ENCODE data around the gene PPP1R26. TPM values are rescaled to one million over a fixed set of nuclear protein-coding genes. Genes with fewer than 3 reads are reported as not detected.
"Not testable (repeated sequence)": the region's sequence is repeated elsewhere in the genome, so short reads cannot be mapped to it uniquely, and the experiment has no call there.

PPP1R26 gene, protein sequence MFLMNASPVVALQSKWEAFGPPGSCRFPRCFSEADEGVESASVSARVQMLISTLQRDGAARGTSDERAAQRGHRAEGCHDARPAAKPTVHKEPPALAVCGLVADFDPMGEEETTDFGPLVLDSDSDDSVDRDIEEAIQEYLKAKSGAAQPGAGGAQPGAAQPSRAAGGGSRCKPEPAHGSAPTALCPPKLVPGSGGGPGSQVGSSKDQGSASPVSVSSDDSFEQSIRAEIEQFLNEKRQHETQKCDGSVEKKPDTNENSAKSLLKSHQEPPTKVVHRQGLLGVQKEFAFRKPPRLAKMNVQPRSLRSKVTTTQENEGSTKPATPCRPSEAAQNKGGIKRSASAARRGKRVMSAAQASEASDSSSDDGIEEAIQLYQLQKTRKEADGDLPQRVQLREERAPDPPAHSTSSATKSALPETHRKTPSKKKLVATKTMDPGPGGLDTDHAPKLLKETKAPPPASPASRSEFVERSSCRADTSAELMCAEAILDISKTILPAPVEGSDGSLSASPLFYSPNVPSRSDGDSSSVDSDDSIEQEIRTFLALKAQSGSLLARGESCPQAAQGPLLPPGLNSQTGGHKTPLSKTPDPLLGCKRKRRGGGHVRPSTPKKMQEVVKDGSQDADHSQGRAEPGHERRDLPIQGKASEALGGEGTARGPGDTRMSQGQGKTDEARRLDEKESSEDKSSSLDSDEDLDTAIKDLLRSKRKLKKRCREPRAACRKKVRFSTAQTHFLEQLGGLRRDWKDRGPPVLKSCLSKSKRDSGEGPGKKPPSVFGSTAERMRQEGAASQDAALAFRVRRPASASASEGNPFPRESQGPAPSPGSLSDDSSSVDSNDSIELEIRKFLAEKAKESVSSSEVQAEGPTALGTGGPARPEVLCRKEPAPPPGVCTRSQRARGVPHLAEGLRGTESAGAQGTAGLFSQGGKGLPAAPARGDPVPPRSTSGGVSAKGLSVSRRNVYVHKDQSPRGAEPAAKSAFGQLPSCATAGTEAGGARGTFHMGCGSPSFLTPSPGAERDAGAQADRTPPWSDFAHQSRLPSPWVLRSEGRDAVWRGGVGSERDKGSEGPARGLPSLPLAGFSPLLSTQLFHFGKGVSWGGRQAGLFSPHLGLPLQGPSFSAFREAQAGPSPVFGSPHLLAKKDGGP (N-terminal part only)
- 12.5 and 15.6 TPM in 2 replicates for total RNA-seq
- polyA plus RNA-seq = 9.1 and 15.0 TPM in 2 replicates

- DNase-seq (ENCODE audit: low spot score) = peak; percentile 58
- Histone ChIP-seq H3K27me3 (no peaks in the 10 kb centered on the region), H4K20me1 (ENCODE audit: insufficient read depth, poor library complexity, severe bottlenecking) (peaks cover 6% of the 10 kb centered on the region), H3K4me1 (ENCODE audit: insufficient read depth) (peaks cover 7% of the 10 kb centered on the region), H3K9me2 (replicated peaks; ENCODE audit: insufficient read depth) (no peaks in the 10 kb centered on the region), H3K79me2 (peaks cover 39% of the 10 kb centered on the region), H3K36me3 (replicated peaks; ENCODE audit: insufficient read depth, low read depth) (no peaks in the 10 kb centered on the region), H3K9me3 (ENCODE audit: low read depth) (no peaks in the 10 kb centered on the region), H3K27ac (peak within 1 kb of the TSS; percentile 86), H2AFZ (peak within 1 kb of the TSS; percentile 89), H3K4me2 (peak within 1 kb of the TSS; percentile 94), H3K4me3 (peak within 1 kb of the TSS; percentile 72)
- TF ChIP-seq CTCF (IDR thresholded peaks at IDR 0.05; ENCODE audit: poor library complexity) = no peak
- no peak for TF ChIP-seq EZH2 (IDR thresholded peaks at IDR 0.05; ENCODE audit: borderline replicate concordance)
- no peak for TF ChIP-seq EZH2phosphoT487 (IDR thresholded peaks at IDR 0.05; ENCODE audit: low read depth, severe bottlenecking, unreplicated experiment)
- WGBS (ENCODE audit: low lambda C conversion rate, missing lambda C conversion rate) = no CpG with 5 or more reads among the region's 103 CpGs
Observed at GRCh38 chr9:135479469-135480052, at the start of gene PPP1R26. PPP1R26 (plus strand) TSS chr9:135479782; CDS start chr9:135484511, 4,729 bp downstream.

DNA sequence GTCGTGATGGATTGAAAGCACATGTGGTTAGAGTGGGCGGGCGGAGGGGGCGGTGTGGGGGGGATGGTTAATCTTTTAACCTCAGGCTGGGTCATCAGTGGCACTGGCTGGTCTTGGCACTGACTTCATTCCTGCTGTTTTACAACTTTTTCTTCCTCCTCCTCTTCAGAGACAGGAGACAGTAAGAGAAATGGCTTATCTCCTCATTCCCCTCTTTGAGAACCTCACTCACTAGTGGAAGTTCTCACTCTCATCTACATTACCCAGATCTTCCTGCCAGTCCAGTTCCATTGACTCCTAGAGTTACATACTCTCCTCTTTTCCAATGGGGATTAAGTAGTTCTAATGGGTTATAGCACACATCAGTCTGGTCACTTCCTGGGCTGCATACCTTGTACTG lies 42.3 kb upstream of the PPP1R26 start:
- Histone ChIP-seq H3K27me3 (no peaks in the 10 kb centered on the region), H3K4me2 (no peak overlapping the region), H3K27ac (no peak overlapping the region), H3K4me1 (ENCODE audit: insufficient read depth) (peaks cover 7% of the 10 kb centered on the region), H3K9me2 (replicated peaks; ENCODE audit: insufficient read depth) (no peaks in the 10 kb centered on the region), H3K36me3 (replicated peaks; ENCODE audit: insufficient read depth, low read depth) (no peaks in the 10 kb centered on the region), H4K20me1 (ENCODE audit: insufficient read depth, poor library complexity, severe bottlenecking) (no peaks in the 10 kb centered on the region), H3K9me3 (ENCODE audit: low read depth) (no peaks in the 10 kb centered on the region), H3K79me2 (no peaks in the 10 kb centered on the region), H3K4me3 (no peak overlapping the region), H2AFZ (no peak overlapping the region)
- 92% methylated on average over 4 of the region's 4 CpGs for WGBS (ENCODE audit: low lambda C conversion rate, missing lambda C conversion rate)
- DNase-seq (ENCODE audit: low spot score) = no peak
- no peak for TF ChIP-seq EZH2 (IDR thresholded peaks at IDR 0.05; ENCODE audit: borderline replicate concordance)
- no peak for TF ChIP-seq EZH2phosphoT487 (IDR thresholded peaks at IDR 0.05; ENCODE audit: low read depth, severe bottlenecking, unreplicated experiment)
- TF ChIP-seq CTCF (IDR thresholded peaks at IDR 0.05; ENCODE audit: poor library complexity) = no peak

- not testable (repeated sequence) for H3K79me2 ChIP-seq; H3K9me3 ChIP-seq (ENCODE audit: low read depth); DNase-seq (ENCODE audit: low spot score); H3K36me3 ChIP-seq (replicated peaks; ENCODE audit: insufficient read depth, low read depth); H3K4me3 ChIP-seq; H2AFZ ChIP-seq; H3K4me1 ChIP-seq (ENCODE audit: insufficient read depth); H3K27ac ChIP-seq; H4K20me1 ChIP-seq (ENCODE audit: insufficient read depth, poor library complexity, severe bottlenecking); H3K4me2 ChIP-seq; H3K27me3 ChIP-seq; H3K9me2 ChIP-seq (replicated peaks; ENCODE audit: insufficient read depth)
- WGBS (ENCODE audit: low lambda C conversion rate, missing lambda C conversion rate) = 94% methylated on average over 11 of the region's 11 CpGs
Observed at GRCh38 chr9:135437696-135438095, 41.9 kb upstream of the PPP1R26 start.

- H3K36me3 ChIP-seq (replicated peaks; ENCODE audit: insufficient read depth, low read depth); DNase-seq (ENCODE audit: low spot score); H4K20me1 ChIP-seq (ENCODE audit: insufficient read depth, poor library complexity, severe bottlenecking); H2AFZ ChIP-seq; H3K79me2 ChIP-seq; H3K9me2 ChIP-seq (replicated peaks; ENCODE audit: insufficient read depth); H3K4me2 ChIP-seq; H3K4me3 ChIP-seq; H3K27ac ChIP-seq; H3K4me1 ChIP-seq (ENCODE audit: insufficient read depth); H3K9me3 ChIP-seq (ENCODE audit: low read depth); H3K27me3 ChIP-seq: not testable (repeated sequence)
- 65% methylated on average over 14 of the region's 14 CpGs for WGBS (ENCODE audit: low lambda C conversion rate, missing lambda C conversion rate)
Observed at GRCh38 chr9:135438581-135439232, 40.9 kb upstream of the PPP1R26 start.

GRCh38 chr9:135439514-135439913 lies 40.1 kb upstream of the PPP1R26 start:
- not testable (repeated sequence) for H3K4me1 ChIP-seq (ENCODE audit: insufficient read depth); H3K79me2 ChIP-seq; H3K9me3 ChIP-seq (ENCODE audit: low read depth); H3K4me2 ChIP-seq; H4K20me1 ChIP-seq (ENCODE audit: insufficient read depth, poor library complexity, severe bottlenecking); H3K4me3 ChIP-seq; H2AFZ ChIP-seq; H3K9me2 ChIP-seq (replicated peaks; ENCODE audit: insufficient read depth); H3K27me3 ChIP-seq; H3K27ac ChIP-seq; DNase-seq (ENCODE audit: low spot score); H3K36me3 ChIP-seq (replicated peaks; ENCODE audit: insufficient read depth, low read depth)
- 46% methylated on average over 7 of the region's 7 CpGs for WGBS (ENCODE audit: low lambda C conversion rate, missing lambda C conversion rate)

All from hepatocyte (in vitro differentiated cells).